K562 (cell line): ENCODE measurements around the gene COX4I2. TPM values are rescaled to one million over a fixed set of nuclear protein-coding genes. Genes with fewer than 3 reads are reported as not detected.

Experiments used
- BHLHE40 ChIP-seq: IDR thresholded peaks from 2 replicates; pipeline ENCODE4 v1.6.1; 2011; ENCODE audit warnings: low read length, improper control_type of control experiment
- BRD4 ChIP-seq: fragments of 200-600 bp; sonication (generic); IDR thresholded peaks from 2 replicates; pipeline ENCODE4 v1.6.1; 2017; ENCODE audit warnings: inconsistent platforms
- CREBBP ChIP-seq: IDR thresholded peaks from one replicate; pipeline ENCODE4 v1.6.1; 2012; ENCODE audit warnings: low read depth, mild to moderate bottlenecking, control low read depth, inconsistent platforms, low read length
- FOXP1 ChIP-seq: sonication (generic); formaldehyde crosslinking; IDR thresholded peaks from 2 replicates; pipeline ENCODE4 v1.8.0; 2022; ENCODE audit warnings: mild to moderate bottlenecking, missing genetic modification reagents
- KLF13 ChIP-seq: fragments of 450-650 bp; IDR thresholded peaks from 2 replicates; pipeline ENCODE4 v1.6.1; 2016; ENCODE audit warnings: missing genetic modification characterization, low read depth, mild to moderate bottlenecking, missing compliant biosample characterization, moderate library complexity, borderline replicate concordance
- MAFG ChIP-seq: fragments of 450-650 bp; conservative IDR thresholded peaks from 2 replicates; pipeline ENCODE4 v1.6.1; 2016; ENCODE audit warnings: missing genetic modification characterization, missing compliant biosample characterization
- MCM5 ChIP-seq: fragments of 450-650 bp; IDR thresholded peaks from 2 replicates; pipeline ENCODE4 v1.6.1; 2016; ENCODE audit warnings: low read depth
- OTX1 ChIP-seq: fragments of 450-650 bp; formaldehyde crosslinking; IDR thresholded peaks from 2 replicates; pipeline ENCODE4 v1.4.0; 2022; ENCODE audit warnings: mild to moderate bottlenecking
- PTRF ChIP-seq: fragments of 450-650 bp; IDR thresholded peaks from 2 replicates; pipeline ENCODE4 v1.6.1; 2016; ENCODE audit warnings: mild to moderate bottlenecking, missing genetic modification characterization, missing compliant biosample characterization
- TRIM28 ChIP-seq: fragments of 450-650 bp; IDR thresholded peaks from 2 replicates; pipeline ENCODE4 v1.6.1; 2017
- XRCC3 ChIP-seq: fragments of 450-650 bp; IDR thresholded peaks from 2 replicates; pipeline ENCODE4 v1.6.1; 2017; ENCODE audit warnings: mild to moderate bottlenecking, moderate library complexity
- YBX1 ChIP-seq: fragments of 450-650 bp; IDR thresholded peaks from 2 replicates; pipeline ENCODE4 v1.7.1; 2016; ENCODE audit warnings: mild to moderate bottlenecking
- ZNF395 ChIP-seq: fragments of 200-800 bp; sonication (Bioruptor generic); IDR thresholded peaks from 2 replicates; pipeline ENCODE4 v1.6.1; 2017; ENCODE audit warnings: missing genetic modification characterization, missing compliant biosample characterization
- polyA plus RNA-seq, 8 experiments: library from polyadenylated mRNA; depleted of rRNA in 4 of 8; stranded (reverse) in 5 of 8; unstranded in 3 of 8; fragments of >200 nt; fragmentation: Nextera tagmentation in 2 of 8; fragmentation: Illumina TruSeq in 1 of 8; extraction: Ambion mirVana in 2 of 8; extraction: Trizol in 1 of 8; gene quantifications; 2 replicates each; pipeline versions ENCODE4 v1.2.1 to v1.2.3, GENCODE V29; 2011 to 2014; ENCODE audit warnings: inconsistent platforms in 1 of 8, missing spikeins in 1 of 8
- total RNA-seq, 7 experiments: library from RNA; depleted of rRNA in 6 of 7; stranded (reverse); fragments of >200 nt in 6 of 7; fragmentation: Illumina TruSeq in 2 of 7; extraction: Trizol in 2 of 7; gene quantifications; 2 replicates each; pipeline versions ENCODE4 v1.2.1 to v1.2.3, GENCODE V29; 2011 to 2021; ENCODE audit warnings: low replicate concordance in 1 of 7
- TF ChIP-seq, protein P1 (sequence below): fragments of 450-650 bp; IDR thresholded peaks from 2 replicates; pipeline ENCODE4 v1.6.1; 2016; ENCODE audit warnings: mild to moderate bottlenecking, moderate library complexity
- TF ChIP-seq, protein P2 (sequence below): fragments of 450-650 bp; formaldehyde crosslinking; IDR thresholded peaks from 2 replicates; pipeline ENCODE4 v1.4.0; 2022; ENCODE audit warnings: missing genetic modification characterization

Gene COX4I2
- total and polyA plus RNA-seq, 9 of the 15 experiments (the other 6 are each of a cell fraction or from before 2014, with no cell fraction given) = not detected

GRCh38 chr20:31606804-31607639 lies 30.7 kb upstream of the COX4I2 start (continued):
- TF ChIP-seq, protein P1, sequence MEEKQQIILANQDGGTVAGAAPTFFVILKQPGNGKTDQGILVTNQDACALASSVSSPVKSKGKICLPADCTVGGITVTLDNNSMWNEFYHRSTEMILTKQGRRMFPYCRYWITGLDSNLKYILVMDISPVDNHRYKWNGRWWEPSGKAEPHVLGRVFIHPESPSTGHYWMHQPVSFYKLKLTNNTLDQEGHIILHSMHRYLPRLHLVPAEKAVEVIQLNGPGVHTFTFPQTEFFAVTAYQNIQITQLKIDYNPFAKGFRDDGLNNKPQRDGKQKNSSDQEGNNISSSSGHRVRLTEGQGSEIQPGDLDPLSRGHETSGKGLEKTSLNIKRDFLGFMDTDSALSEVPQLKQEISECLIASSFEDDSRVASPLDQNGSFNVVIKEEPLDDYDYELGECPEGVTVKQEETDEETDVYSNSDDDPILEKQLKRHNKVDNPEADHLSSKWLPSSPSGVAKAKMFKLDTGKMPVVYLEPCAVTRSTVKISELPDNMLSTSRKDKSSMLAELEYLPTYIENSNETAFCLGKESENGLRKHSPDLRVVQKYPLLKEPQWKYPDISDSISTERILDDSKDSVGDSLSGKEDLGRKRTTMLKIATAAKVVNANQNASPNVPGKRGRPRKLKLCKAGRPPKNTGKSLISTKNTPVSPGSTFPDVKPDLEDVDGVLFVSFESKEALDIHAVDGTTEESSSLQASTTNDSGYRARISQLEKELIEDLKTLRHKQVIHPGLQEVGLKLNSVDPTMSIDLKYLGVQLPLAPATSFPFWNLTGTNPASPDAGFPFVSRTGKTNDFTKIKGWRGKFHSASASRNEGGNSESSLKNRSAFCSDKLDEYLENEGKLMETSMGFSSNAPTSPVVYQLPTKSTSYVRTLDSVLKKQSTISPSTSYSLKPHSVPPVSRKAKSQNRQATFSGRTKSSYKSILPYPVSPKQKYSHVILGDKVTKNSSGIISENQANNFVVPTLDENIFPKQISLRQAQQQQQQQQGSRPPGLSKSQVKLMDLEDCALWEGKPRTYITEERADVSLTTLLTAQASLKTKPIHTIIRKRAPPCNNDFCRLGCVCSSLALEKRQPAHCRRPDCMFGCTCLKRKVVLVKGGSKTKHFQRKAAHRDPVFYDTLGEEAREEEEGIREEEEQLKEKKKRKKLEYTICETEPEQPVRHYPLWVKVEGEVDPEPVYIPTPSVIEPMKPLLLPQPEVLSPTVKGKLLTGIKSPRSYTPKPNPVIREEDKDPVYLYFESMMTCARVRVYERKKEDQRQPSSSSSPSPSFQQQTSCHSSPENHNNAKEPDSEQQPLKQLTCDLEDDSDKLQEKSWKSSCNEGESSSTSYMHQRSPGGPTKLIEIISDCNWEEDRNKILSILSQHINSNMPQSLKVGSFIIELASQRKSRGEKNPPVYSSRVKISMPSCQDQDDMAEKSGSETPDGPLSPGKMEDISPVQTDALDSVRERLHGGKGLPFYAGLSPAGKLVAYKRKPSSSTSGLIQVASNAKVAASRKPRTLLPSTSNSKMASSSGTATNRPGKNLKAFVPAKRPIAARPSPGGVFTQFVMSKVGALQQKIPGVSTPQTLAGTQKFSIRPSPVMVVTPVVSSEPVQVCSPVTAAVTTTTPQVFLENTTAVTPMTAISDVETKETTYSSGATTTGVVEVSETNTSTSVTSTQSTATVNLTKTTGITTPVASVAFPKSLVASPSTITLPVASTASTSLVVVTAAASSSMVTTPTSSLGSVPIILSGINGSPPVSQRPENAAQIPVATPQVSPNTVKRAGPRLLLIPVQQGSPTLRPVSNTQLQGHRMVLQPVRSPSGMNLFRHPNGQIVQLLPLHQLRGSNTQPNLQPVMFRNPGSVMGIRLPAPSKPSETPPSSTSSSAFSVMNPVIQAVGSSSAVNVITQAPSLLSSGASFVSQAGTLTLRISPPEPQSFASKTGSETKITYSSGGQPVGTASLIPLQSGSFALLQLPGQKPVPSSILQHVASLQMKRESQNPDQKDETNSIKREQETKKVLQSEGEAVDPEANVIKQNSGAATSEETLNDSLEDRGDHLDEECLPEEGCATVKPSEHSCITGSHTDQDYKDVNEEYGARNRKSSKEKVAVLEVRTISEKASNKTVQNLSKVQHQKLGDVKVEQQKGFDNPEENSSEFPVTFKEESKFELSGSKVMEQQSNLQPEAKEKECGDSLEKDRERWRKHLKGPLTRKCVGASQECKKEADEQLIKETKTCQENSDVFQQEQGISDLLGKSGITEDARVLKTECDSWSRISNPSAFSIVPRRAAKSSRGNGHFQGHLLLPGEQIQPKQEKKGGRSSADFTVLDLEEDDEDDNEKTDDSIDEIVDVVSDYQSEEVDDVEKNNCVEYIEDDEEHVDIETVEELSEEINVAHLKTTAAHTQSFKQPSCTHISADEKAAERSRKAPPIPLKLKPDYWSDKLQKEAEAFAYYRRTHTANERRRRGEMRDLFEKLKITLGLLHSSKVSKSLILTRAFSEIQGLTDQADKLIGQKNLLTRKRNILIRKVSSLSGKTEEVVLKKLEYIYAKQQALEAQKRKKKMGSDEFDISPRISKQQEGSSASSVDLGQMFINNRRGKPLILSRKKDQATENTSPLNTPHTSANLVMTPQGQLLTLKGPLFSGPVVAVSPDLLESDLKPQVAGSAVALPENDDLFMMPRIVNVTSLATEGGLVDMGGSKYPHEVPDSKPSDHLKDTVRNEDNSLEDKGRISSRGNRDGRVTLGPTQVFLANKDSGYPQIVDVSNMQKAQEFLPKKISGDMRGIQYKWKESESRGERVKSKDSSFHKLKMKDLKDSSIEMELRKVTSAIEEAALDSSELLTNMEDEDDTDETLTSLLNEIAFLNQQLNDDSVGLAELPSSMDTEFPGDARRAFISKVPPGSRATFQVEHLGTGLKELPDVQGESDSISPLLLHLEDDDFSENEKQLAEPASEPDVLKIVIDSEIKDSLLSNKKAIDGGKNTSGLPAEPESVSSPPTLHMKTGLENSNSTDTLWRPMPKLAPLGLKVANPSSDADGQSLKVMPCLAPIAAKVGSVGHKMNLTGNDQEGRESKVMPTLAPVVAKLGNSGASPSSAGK = 0 out of 2 replicates have a peak, but pooled peaks have one; percentile 21
- peak; percentile 70 for TF ChIP-seq BHLHE40
- TF ChIP-seq FOXP1 (CRISPR knock-in tag) = peak; percentile 77; the same call in 1 of the 2 replicates
- no peak for TF ChIP-seq MAFG (tag)
- TF ChIP-seq PTRF (tag) = no peak
- TF ChIP-seq, protein P2, sequence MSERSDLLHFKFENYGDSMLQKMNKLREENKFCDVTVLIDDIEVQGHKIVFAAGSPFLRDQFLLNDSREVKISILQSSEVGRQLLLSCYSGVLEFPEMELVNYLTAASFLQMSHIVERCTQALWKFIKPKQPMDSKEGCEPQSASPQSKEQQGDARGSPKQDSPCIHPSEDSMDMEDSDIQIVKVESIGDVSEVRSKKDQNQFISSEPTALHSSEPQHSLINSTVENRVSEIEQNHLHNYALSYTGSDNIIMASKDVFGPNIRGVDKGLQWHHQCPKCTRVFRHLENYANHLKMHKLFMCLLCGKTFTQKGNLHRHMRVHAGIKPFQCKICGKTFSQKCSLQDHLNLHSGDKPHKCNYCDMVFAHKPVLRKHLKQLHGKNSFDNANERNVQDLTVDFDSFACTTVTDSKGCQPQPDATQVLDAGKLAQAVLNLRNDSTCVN = peak; percentile 89
- TF ChIP-seq OTX1 (CRISPR knock-in tag) = 0 out of 2 replicates have a peak, but pooled peaks have one; percentile 38
- TF ChIP-seq XRCC3 = no peak
- no peak for TF ChIP-seq CREBBP
- TF ChIP-seq KLF13 (tag) = peak; percentile 67; the same call in 1 of the 2 replicates
- TF ChIP-seq MCM5 = no peak
- no peak for TF ChIP-seq BRD4
- no peak for TF ChIP-seq ZNF395 (CRISPR knock-in tag)
- no peak for TF ChIP-seq YBX1
- TF ChIP-seq TRIM28 = peak; percentile 24; the same call in 1 of the 2 replicates
